Measurements from ENCODE around the gene GSG1L2.

GSG1L2 gene

DNA sequence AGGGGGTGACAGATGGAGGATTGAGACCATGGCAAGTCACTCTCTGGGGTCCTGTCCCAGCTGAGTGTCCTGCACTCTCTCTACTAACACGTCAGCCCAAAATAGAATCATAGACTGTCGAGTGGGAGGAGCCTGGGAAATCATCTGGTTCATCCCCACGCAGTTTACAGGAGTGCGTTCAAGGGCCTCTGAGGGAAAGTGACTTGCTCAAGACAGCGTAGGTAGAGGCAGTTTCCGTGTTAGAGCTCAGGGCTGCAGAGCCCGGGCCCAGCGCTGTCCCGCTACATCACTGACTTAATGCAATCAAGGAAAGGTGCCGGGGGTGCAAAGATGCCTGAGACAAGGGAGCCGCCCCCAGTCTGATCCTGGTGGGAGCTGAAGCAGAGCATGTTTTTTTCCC lies 10.3 kb downstream of the GSG1L2 start:
- Mint-ChIP-seq H3K27ac (no peak overlapping the region), H3K4me3 (no peak overlapping the region), H3K9me3 (peaks cover 4% of the 10 kb centered on the region), H3K36me3 (ENCODE audit: low read depth) (no peaks in the 10 kb centered on the region), H3K4me1 (ENCODE audit: low read depth) (no peaks in the 10 kb centered on the region), H3K27me3 (peaks cover 10% of the 10 kb centered on the region)
- no peak for DNase-seq

DNA sequence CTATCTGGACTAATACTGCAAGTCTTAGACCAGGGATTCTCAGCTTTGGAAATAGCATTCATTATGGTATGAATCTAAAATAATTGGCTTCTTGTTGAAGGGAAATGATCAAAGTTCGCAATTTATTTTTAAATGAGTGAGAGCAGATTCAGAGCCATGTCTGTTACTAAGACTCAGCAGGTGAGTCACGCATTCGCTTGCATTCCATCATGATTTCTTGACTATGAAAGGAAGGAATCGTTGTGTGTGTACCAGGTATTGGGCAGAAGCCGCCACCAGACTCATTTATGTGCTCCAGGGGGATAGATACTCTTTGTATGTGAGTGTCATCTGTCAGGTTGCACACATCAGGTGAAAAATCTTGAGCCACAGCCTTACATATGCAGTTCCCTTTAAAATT lies 10.8 kb downstream of the GSG1L2 start:
- peaks cover 10% of the 10 kb centered on the region for H3K27me3 Mint-ChIP-seq
- no peak overlapping the region for H3K4me3 Mint-ChIP-seq
- H3K4me1 Mint-ChIP-seq (ENCODE audit: low read depth): no peaks in the 10 kb centered on the region
- DNase-seq: no peak
- H3K27ac Mint-ChIP-seq: no peak overlapping the region
- peaks cover under 1% of the 10 kb centered on the region for H3K9me3 Mint-ChIP-seq
- no peaks in the 10 kb centered on the region for H3K36me3 Mint-ChIP-seq (ENCODE audit: low read depth)

DNA sequence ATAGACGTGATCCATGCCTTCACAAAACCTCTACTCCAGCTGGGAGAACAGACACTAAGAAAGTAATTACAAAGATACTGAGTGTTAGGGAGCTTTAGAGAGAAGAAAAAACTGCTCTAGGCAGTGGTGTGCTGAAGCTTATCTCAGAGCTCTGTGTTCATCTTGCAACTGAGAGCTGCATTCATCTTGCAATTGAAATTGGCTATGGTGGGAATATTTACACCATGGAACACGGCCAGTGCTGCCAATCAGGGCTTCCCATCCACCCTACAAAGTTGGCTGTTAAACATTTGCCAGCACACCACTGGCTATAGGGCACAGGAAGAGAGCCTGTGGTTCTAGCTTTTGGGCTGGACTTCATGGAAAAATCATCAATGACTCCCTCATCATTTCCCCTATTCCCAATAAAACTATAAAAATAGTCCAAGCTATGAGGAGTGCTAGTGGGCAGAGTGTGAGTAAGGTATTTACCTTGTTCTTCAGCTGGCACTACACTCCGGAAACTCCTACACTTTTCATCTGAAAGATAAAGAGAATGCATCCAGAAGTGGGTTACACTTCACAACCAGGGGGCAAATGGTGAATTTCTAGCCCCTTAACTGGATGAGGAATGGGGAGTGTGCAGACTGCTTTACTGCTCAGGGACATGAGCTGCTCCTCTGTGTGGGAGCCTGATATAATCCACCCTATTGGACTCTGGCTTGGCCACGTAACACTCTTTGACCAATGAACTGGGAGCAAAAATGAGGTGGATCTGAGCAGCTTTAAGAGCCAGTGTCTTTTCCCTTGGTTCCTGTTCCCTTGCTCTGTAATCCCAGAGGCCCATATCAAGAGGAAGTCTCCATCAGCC lies 11.6 kb downstream of the GSG1L2 start:
- Mint-ChIP-seq H3K4me3 (no peak overlapping the region), H3K27me3 (peaks cover 10% of the 10 kb centered on the region), H3K4me1 (ENCODE audit: low read depth) (no peaks in the 10 kb centered on the region), H3K36me3 (ENCODE audit: low read depth) (no peaks in the 10 kb centered on the region), H3K9me3 (no peaks in the 10 kb centered on the region), H3K27ac (no peak overlapping the region)
- no peak for DNase-seq

DNA sequence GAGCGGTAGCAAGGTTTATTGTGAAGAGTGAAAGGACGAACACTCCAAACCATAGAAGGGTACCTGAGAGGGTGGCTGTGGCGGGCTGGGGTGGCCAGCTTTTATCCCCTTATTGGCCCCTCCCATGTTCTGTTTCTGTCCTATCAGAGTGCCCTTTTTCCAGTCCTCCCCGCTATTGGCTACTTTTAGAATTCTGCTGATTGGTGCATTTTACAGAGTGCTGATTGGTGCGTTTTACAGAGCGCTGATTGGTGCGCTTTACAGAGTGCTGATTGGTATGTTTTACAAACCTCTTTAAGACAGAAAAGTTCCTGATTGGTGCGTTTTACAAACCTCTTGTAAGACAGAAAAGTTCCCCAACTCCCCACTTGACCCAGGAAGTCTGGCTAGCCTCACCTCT lies 12.5 kb downstream of the GSG1L2 start:
- Mint-ChIP-seq H3K36me3 (ENCODE audit: low read depth) (no peaks in the 10 kb centered on the region), H3K27me3 (peaks cover 10% of the 10 kb centered on the region), H3K9me3 (no peaks in the 10 kb centered on the region), H3K4me3 (no peak overlapping the region), H3K27ac (no peak overlapping the region), H3K4me1 (ENCODE audit: low read depth) (no peaks in the 10 kb centered on the region)
- DNase-seq: no peak

DNA sequence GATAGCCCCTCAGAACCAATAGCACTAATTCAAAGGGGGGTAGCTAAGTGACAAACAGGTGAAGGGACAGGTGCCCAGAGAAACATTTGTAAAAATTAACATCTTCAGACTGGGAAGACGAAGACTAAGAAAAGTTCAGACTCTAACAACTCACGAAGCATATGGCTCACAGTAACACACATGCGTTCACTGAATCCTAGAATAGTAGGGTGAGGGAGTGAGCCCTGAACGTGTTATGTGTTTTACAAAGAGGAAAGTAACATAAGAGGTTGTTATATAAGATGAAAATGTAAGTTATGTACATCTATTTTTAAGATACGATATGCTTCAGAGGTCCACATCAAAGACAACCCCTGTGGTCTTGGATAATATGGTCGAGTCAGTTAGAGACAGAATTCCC lies 15.2 kb downstream of the GSG1L2 start:
- no peaks in the 10 kb centered on the region for H3K4me1 Mint-ChIP-seq (ENCODE audit: low read depth)
- no peak overlapping the region for H3K4me3 Mint-ChIP-seq
- no peak for DNase-seq
- H3K27ac Mint-ChIP-seq: no peak overlapping the region
- H3K27me3 Mint-ChIP-seq: peaks cover 15% of the 10 kb centered on the region
- peaks cover 4% of the 10 kb centered on the region for H3K9me3 Mint-ChIP-seq
- H3K36me3 Mint-ChIP-seq (ENCODE audit: low read depth): no peaks in the 10 kb centered on the region

DNA sequence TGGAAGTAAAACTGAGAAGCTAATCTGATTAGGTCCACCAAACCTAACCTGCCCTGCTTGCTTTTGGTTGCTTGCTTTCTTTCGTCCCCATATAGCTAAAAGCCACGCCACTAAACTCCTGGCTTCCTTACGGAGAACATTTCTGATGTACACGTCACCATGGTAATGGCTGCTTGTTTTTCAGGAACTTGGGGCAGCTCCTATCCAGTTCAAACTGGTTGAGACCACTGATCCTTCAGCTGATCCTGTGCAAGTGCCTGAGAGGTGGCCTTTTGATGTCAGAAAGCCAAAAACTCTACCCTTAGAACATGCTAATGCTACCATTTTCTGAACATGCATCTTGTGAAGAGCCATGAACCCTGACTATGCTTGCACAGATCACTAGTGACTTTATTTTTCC lies 16.1 kb downstream of the GSG1L2 start:
- H3K4me3 Mint-ChIP-seq: no peak overlapping the region
- H3K27ac Mint-ChIP-seq: no peak overlapping the region
- peaks cover 4% of the 10 kb centered on the region for H3K9me3 Mint-ChIP-seq

DNA sequence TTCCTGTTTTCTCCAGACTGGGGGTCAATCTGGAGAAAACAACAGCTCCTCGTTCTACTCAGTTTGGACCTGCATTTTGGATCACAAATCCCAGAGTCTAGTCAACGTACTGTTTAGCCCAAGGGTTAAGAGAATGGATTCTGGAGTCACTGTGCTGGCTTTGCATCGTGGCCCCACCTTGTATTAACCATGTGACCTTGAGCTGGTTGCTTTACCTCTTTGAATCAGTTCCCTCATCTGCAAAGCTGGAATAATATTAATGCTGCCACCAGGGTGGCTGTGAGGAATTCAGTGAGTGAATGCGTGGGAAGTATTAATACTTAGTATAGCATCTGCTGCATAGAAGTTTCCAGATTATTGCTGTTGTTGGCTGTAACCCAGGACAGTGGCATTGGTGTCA lies 19.2 kb downstream of the GSG1L2 start:
- no peak overlapping the region for H3K27ac Mint-ChIP-seq
- peaks cover 24% of the 10 kb centered on the region for H3K27me3 Mint-ChIP-seq
- no peaks in the 10 kb centered on the region for H3K4me1 Mint-ChIP-seq (ENCODE audit: low read depth)
- H3K9me3 Mint-ChIP-seq: peaks cover 4% of the 10 kb centered on the region
- no peak overlapping the region for H3K4me3 Mint-ChIP-seq
- no peaks in the 10 kb centered on the region for H3K36me3 Mint-ChIP-seq (ENCODE audit: low read depth)
- DNase-seq: no peak

More for the DNA sequence above, 16.1 kb downstream of the GSG1L2 start:
- Mint-ChIP-seq H3K36me3 (ENCODE audit: low read depth) (no peaks in the 10 kb centered on the region), H3K27me3 (peaks cover 17% of the 10 kb centered on the region), H3K4me1 (ENCODE audit: low read depth) (no peaks in the 10 kb centered on the region)
- no peak for DNase-seq

DNA sequence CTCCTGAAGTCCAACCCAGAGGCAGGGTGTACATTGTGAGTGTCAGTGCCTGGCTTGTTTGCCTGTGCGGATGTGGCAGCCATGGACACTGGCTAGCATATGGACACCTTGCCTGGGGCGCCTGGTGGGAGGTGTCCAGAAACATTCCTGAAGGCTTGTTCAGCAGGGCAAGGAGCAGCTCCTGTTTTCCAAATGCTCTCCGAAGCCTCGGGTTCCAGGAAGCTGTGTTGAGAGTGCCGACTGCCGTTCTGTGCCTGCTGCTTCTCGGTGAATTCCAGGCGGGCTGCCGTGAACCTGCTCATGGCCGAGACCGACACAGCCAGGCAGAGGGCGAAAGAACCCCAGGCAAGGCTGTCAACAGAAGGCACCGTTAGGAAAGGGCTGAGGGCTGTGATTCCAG lies 19.6 kb downstream of the GSG1L2 start:
- no peak overlapping the region for H3K4me3 Mint-ChIP-seq
- H3K27me3 Mint-ChIP-seq: peaks cover 28% of the 10 kb centered on the region
- no peak for DNase-seq
- no peak overlapping the region for H3K27ac Mint-ChIP-seq
- no peaks in the 10 kb centered on the region for H3K4me1 Mint-ChIP-seq (ENCODE audit: low read depth)
- no peaks in the 10 kb centered on the region for H3K36me3 Mint-ChIP-seq (ENCODE audit: low read depth)
- peaks cover 4% of the 10 kb centered on the region for H3K9me3 Mint-ChIP-seq

DNA sequence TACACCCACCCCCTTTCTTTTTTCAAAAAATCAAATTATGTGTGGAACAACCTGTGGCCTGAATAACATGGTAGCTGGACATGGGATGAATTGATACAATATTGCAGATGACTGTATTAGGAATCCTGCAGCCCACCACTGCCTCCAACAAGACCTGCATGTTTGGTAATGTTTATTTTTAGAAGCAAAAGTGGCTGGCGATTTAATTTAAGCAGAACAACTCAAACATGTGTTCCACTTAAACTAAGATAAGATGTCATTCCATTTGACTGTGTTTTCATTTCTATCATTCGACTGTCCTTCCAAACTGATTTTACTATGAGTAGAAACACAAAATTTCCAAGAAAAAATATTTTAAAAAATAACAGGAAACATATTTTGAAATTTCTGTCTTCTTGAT lies 20.4 kb downstream of the GSG1L2 start:
- Mint-ChIP-seq H3K27ac (no peak overlapping the region), H3K9me3 (peaks cover 4% of the 10 kb centered on the region), H3K27me3 (peaks cover 30% of the 10 kb centered on the region), H3K36me3 (ENCODE audit: low read depth) (no peaks in the 10 kb centered on the region), H3K4me3 (no peak overlapping the region), H3K4me1 (ENCODE audit: low read depth) (no peaks in the 10 kb centered on the region)
- no peak for DNase-seq

DNA sequence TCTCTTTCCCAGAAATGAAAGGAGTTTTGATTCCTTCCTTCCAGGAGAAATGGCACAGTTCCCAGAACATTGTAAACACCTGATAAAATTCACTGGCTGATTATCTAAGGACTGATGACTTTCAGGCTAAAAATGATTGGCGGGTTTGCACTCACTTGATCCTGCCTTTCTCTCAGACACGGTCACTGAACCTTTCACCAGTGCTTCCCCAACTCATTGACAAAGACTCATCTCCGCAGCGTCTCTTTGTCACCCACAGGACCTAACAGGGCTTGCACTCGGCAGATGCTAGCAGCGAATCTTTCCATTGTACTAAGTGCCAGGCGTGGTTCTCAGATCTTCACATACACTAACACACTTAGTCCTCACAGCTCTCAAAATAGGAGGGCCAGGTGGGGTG lies 23.2 kb downstream of the GSG1L2 start:
- no peaks in the 10 kb centered on the region for H3K36me3 Mint-ChIP-seq (ENCODE audit: low read depth)
- H3K27ac Mint-ChIP-seq: no peak overlapping the region
- DNase-seq: no peak
- peaks cover 29% of the 10 kb centered on the region for H3K27me3 Mint-ChIP-seq
- H3K4me3 Mint-ChIP-seq: no peak overlapping the region
- no peaks in the 10 kb centered on the region for H3K9me3 Mint-ChIP-seq
- no peaks in the 10 kb centered on the region for H3K4me1 Mint-ChIP-seq (ENCODE audit: low read depth)

DNA sequence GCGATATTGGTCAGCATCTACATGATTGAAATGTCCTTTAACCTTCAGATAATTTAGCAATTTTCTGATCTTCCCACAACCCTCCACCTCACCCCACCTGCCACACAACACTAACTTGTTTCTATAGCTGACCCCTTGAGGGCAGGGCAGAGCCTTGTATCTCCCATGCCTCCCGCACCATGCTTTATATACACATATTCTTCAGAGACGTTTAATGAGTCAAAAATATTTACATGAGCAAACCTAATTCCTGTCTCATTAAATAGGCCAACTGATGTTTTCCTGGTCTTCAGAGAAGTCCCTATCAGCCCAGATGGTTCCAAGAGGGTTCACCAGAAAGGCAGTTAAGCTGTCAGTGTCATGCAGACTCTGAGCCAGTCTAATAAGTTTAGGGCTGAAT lies 23.9 kb downstream of the GSG1L2 start:
- no peak overlapping the region for H3K27ac Mint-ChIP-seq
- DNase-seq: no peak
- H3K4me1 Mint-ChIP-seq (ENCODE audit: low read depth): no peaks in the 10 kb centered on the region
- H3K27me3 Mint-ChIP-seq: peaks cover 29% of the 10 kb centered on the region
- no peaks in the 10 kb centered on the region for H3K36me3 Mint-ChIP-seq (ENCODE audit: low read depth)
- no peaks in the 10 kb centered on the region for H3K9me3 Mint-ChIP-seq
- no peak overlapping the region for H3K4me3 Mint-ChIP-seq

DNA sequence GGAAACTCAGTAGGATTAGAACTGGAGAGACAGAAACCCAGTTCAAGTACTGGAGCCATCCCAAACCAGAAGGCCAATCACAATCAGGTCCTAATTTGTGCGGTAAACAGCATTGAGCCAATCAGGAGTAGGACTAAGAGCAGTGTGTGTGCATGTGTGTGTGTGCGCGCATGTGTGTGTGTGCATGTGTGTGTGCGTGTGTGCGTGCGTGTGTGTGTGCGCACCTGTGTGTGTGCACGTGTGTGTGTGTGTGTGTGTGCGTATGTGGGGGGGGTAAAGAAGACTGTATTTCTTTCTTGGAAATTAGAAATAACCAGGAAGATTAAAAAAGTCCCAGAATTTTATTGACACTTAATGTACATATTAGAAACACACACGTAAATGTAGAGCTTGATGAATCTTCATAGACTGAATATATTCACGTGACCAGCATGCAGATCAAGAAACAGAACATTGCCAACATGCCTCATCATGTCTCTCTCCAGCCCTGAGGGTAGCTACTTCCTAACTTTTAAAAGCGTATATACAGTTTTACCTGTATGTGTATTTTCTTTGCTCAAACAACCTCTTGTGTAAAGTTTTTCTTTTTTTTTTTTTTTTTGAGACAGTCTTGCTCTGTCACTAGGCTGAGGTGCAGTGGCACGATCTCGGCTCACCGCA lies 29.6 kb downstream of the GSG1L2 start:
- H3K4me1 Mint-ChIP-seq (ENCODE audit: low read depth): no peaks in the 10 kb centered on the region
- no peak for DNase-seq
- peaks cover 8% of the 10 kb centered on the region for H3K27me3 Mint-ChIP-seq

DNA sequence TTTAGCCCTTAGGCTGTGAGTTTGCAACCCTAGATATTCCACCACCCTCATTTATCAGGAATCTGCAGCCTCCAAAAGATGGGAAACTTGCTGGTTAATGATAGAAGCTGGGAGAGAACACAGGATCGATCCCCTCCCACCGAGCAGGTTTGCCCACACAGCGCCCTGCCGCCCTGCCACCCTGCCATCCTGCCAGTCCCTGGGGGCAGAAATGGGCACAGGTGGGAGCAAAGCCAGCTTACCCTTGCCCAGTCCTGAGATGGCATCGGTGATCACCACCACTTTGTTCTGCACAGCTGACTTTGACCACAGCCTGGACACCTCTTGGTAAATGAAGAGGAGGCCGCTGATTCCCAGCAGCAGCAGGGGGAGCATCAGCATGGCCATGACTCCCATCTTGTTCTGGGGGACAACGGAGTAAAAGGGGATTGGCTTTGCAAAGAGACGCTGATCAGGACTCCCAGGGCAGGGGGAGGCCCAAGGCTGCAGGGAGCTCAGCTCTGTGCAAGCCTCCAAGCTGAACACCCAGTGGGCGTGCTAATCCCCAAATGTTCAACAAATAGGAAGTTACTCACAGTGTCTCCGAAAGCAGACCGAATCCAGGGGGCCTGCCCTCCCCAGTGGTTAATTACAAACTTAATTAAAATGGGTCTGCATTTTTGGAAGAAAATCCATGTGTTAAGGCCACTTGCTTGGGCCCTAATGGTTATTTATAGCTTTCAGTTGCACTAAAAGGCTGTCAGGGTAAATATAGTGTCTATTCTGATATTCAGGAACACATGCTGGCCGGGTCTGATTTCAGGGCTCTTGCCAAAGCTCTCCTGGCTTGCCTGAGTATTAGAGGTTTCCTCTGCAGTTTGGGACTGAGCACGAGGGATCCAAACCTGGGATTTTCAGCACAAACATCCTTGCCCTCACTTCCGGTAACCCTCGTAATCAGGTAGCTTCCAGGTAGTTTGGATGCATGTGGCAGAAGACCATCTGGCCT lies 30.7 kb downstream of the GSG1L2 start, which contains the start of gene DHRS7C:
DHRS7C (minus strand) TSS at position 704 of the 988 bp plus-strand sequence; CDS start at position 396, 308 bp downstream.
- no peaks in the 10 kb centered on the region for H3K9me3 Mint-ChIP-seq
- DNase-seq: no peak
- H3K27ac Mint-ChIP-seq: no peak within 1 kb of the TSS
- no peak within 1 kb of the TSS for H3K4me3 Mint-ChIP-seq
- no peaks in the 10 kb centered on the region for H3K4me1 Mint-ChIP-seq (ENCODE audit: low read depth)
- peaks cover 3% of the 10 kb centered on the region for H3K27me3 Mint-ChIP-seq
- H3K36me3 Mint-ChIP-seq (ENCODE audit: low read depth): no peaks in the 10 kb centered on the region

More for the DNA sequence above, 29.6 kb downstream of the GSG1L2 start:
- no peak overlapping the region for H3K27ac Mint-ChIP-seq
- H3K36me3 Mint-ChIP-seq (ENCODE audit: low read depth): no peaks in the 10 kb centered on the region
- no peak overlapping the region for H3K4me3 Mint-ChIP-seq
- H3K9me3 Mint-ChIP-seq: no peaks in the 10 kb centered on the region

DNA sequence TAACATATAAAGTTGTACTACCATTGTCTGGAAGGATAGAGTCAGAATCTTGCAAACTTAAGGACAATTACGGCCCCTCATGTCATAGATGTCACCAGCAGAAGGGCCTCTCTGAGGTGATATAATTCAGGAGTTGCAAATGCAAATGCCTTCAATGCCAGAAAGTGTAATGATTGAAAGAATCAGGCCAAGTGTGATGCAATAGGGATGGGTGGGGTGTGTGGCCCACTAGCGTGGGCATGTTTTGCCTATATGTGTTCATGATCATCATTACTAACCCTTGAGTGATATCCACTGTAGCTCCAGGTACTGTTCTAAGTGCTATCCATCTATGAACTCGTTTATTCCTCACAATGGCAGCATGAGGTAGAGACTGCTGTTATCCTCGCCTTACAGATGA lies 31.6 kb downstream of the GSG1L2 start:
- Mint-ChIP-seq H3K27me3 (peaks cover 2% of the 10 kb centered on the region), H3K27ac (no peak overlapping the region), H3K4me1 (ENCODE audit: low read depth) (no peaks in the 10 kb centered on the region), H3K36me3 (ENCODE audit: low read depth) (no peaks in the 10 kb centered on the region), H3K4me3 (no peak overlapping the region), H3K9me3 (no peaks in the 10 kb centered on the region)
- DNase-seq: no peak

Measured in activated T-cell treated with anti-CD3 and anti-CD28 coated beads, Interleukin-2, amount 50 U/mL, for 24 hours (primary cell).